Measurements from ENCODE around the gene NAP1L1. TPM values are rescaled to one million over a fixed set of nuclear protein-coding genes. Genes with fewer than 3 reads are reported as not detected.

The NAP1L1 gene
- total RNA-seq, 1 experiment from 2014 or later = 587 TPM

DNA sequence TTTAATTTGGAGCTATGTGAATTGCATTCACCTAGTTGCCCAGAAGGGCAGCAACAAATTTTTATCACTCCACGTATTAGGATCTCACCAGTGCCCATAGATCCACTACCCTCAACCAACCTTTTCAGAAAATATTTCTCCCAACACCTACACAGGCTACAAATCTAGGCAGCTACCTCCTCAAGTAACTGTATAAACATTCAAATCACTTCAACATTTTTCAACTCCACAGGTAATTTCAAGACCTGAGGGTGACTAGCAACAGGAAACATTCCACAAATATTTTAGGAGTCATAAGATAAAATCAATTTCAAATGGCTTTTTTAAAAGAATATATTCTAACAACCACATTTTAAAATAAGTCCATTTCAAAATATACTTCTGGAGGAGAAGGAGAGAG lies 65.8 kb downstream of the NAP1L1 start:
- peaks cover 66% of the 10 kb centered on the region for H3F3A ChIP-seq (ENCODE audit: insufficient read depth, low read depth)
- CTCF ChIA-PET = no interaction called here
- H3K4me3 ChIP-seq = peak overlapping the region; percentile 40; the same call in 1 of the 2 replicates
- H3K4me1 ChIP-seq (replicated peaks; ENCODE audit: insufficient read depth) = peaks cover 77% of the 10 kb centered on the region
- H3K27me3 ChIP-seq (ENCODE audit: insufficient read depth, low read depth) = no peaks in the 10 kb centered on the region
- no peaks in the 10 kb centered on the region for H3K9me2 ChIP-seq (ENCODE audit: insufficient read depth)
- TF ChIP-seq CTCF (conservative IDR thresholded peaks at IDR 0.05) (no peak), EZH2 (IDR thresholded peaks at IDR 0.05; ENCODE audit: low read depth) (no peak)
- peak overlapping the region; percentile 100 for H3K27ac ChIP-seq
- no peaks in the 10 kb centered on the region for H4K20me1 ChIP-seq (ENCODE audit: insufficient read depth)
- H2AFZ ChIP-seq = no peak overlapping the region
- DNase-seq = peak; percentile 12 to 92
- intact Hi-C loops (cut with micrococcal nuclease; ENCODE audit: unreplicated experiment) = loop anchor here (1.0 kb wide), 1 partner anchor 24 kb away; no protein-coding TSS in a partner anchor
- H3K4me2 ChIP-seq = peak overlapping the region; percentile 82
- H3K79me2 ChIP-seq (ENCODE audit: low read depth) = no peaks in the 10 kb centered on the region
- H3K36me3 ChIP-seq (ENCODE audit: low read depth) = no peaks in the 10 kb centered on the region
- no TSS peak for BruUV-seq (replicated peaks)
- POLR2A ChIA-PET (ENCODE audit: unreplicated experiment) = interaction anchor here (0.6 to 0.8 kb wide), 4 partner anchors 13 to 252 kb away, joined by 3 to 11 read pairs (median 6); partner anchors contain the start of gene PHLDA1
- H3K9me3 ChIP-seq (ENCODE audit: insufficient read depth, low read depth) = no peaks in the 10 kb centered on the region; the same call in 1 of the 2 replicates

GRCh38 chr12:76018111-76018510 lies 66.4 kb downstream of the NAP1L1 start:
- peak; percentile 71 to 94 for DNase-seq
- Histone ChIP-seq H3K4me3 (peak overlapping the region; percentile 40; the same call in 1 of the 2 replicates), H3K9me3 (ENCODE audit: insufficient read depth, low read depth) (no peaks in the 10 kb centered on the region; the same call in 1 of the 2 replicates), H3K9me2 (ENCODE audit: insufficient read depth) (no peaks in the 10 kb centered on the region), H3K4me1 (replicated peaks; ENCODE audit: insufficient read depth) (peaks cover 71% of the 10 kb centered on the region), H2AFZ (no peak overlapping the region), H3K27ac (peak overlapping the region; percentile 100), H3K36me3 (ENCODE audit: low read depth) (no peaks in the 10 kb centered on the region), H3F3A (ENCODE audit: insufficient read depth, low read depth) (peaks cover 63% of the 10 kb centered on the region), H3K79me2 (ENCODE audit: low read depth) (no peaks in the 10 kb centered on the region), H4K20me1 (ENCODE audit: insufficient read depth) (no peaks in the 10 kb centered on the region), H3K27me3 (ENCODE audit: insufficient read depth, low read depth) (no peaks in the 10 kb centered on the region), H3K4me2 (peak overlapping the region; percentile 82)
- TF ChIP-seq CTCF (conservative IDR thresholded peaks at IDR 0.05) (no peak), EZH2 (IDR thresholded peaks at IDR 0.05; ENCODE audit: low read depth) (no peak)
- CTCF ChIA-PET = interaction anchor here (0.6 kb wide), 1 partner anchor 19 kb away, joined by 3 read pairs; no protein-coding TSS in a partner anchor
- no TSS peak for BruUV-seq (replicated peaks)
- intact Hi-C loops (cut with micrococcal nuclease; ENCODE audit: unreplicated experiment) = loop anchor here (1.0 kb wide), 1 partner anchor 24 kb away; no protein-coding TSS in a partner anchor
- POLR2A ChIA-PET (ENCODE audit: unreplicated experiment) = interaction anchor here (0.6 to 0.8 kb wide), 4 partner anchors 13 to 251 kb away, joined by 3 to 11 read pairs (median 6); partner anchors contain the start of gene PHLDA1

DNA sequence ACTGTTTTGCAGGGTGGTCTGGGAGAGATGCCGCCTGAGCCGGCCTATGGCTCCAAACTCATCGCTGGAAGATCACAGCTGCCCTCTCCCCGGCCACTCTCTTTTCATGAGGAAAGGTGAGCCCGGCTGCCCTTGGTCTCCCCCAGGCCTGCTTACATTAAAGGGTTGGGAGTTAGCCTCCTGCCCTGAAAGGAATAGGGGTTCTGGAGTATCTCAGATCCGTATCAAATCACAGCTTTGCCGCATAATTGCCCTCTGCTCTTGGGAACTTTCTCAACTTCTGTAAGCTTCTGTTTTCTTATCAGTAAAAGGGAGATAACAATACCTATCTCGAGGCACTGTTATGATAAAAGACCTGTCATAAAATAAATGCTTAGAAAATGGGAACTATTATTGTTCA lies 70.5 kb downstream of the NAP1L1 start:
- Histone ChIP-seq H3K4me1 (replicated peaks; ENCODE audit: insufficient read depth) (peaks cover 47% of the 10 kb centered on the region), H3K9me2 (ENCODE audit: insufficient read depth) (no peaks in the 10 kb centered on the region), H3K4me2 (no peak overlapping the region), H3K4me3 (no peak overlapping the region), H3K36me3 (ENCODE audit: low read depth) (no peaks in the 10 kb centered on the region), H3K9me3 (ENCODE audit: insufficient read depth, low read depth) (no peaks in the 10 kb centered on the region; the same call in 1 of the 2 replicates), H3F3A (ENCODE audit: insufficient read depth, low read depth) (peaks cover 32% of the 10 kb centered on the region), H2AFZ (no peak overlapping the region), H4K20me1 (ENCODE audit: insufficient read depth) (no peaks in the 10 kb centered on the region), H3K79me2 (ENCODE audit: low read depth) (no peaks in the 10 kb centered on the region), H3K27ac (no peak overlapping the region), H3K27me3 (ENCODE audit: insufficient read depth, low read depth) (no peaks in the 10 kb centered on the region)
- no TSS peak for BruUV-seq (replicated peaks)
- intact Hi-C loops (cut with micrococcal nuclease; ENCODE audit: unreplicated experiment) = no loop called here
- no peak for TF ChIP-seq CTCF (conservative IDR thresholded peaks at IDR 0.05)
- TF ChIP-seq EZH2 (IDR thresholded peaks at IDR 0.05; ENCODE audit: low read depth) = no peak
- DNase-seq = no peak
- ChIA-PET CTCF (no interaction called here), POLR2A (ENCODE audit: unreplicated experiment) (interaction anchor here (0.6 to 0.7 kb wide), 2 partner anchors 11 to 123 kb away, joined by 3 to 6 read pairs; no protein-coding TSS in a partner anchor)

All from PC-9 (cell line).